Left lung (tissue), 10 donors: ENCODE results near the gene ZIC5. TPM values are rescaled to one million over a fixed set of nuclear protein-coding genes. Genes with fewer than 3 reads are reported as not detected.

ENCODE experiments used
- ATAC-seq: fragments of 200-7000 bp; cut with Tn5 transposase; one replicate; pipeline ENCODE4 v1.9.1; 2020; ENCODE audit warnings: moderate library complexity
- DNase-seq, 4 donors: peaks; one replicate each; pipeline ENCODE4 v3.0.0-alpha.2; 2013 to 2020
- H3K27ac ChIP-seq, 2 donors: fragments of 200-600 bp; sonication (generic) in 1 of 2; one replicate each; pipeline versions ENCODE4 v1.5.0 to v1.8.0; 2020 to 2021
- H3K27me3 ChIP-seq, 2 donors: fragments of 200-600 bp; sonication (generic) in 1 of 2; one replicate each; pipeline versions ENCODE4 v1.5.0 to v1.8.0; 2020 to 2021
- H3K36me3 ChIP-seq, 2 donors: fragments of 200-600 bp; sonication (generic) in 1 of 2; one replicate each; pipeline versions ENCODE4 v1.5.0 to v1.8.0; 2020 to 2021
- H3K4me1 ChIP-seq, 2 donors: fragments of 200-600 bp; one replicate each; pipeline ENCODE4 v1.8.0; 2021
- H3K4me3 ChIP-seq, 2 donors: fragments of 200-600 bp; sonication (generic) in 1 of 2; one replicate each; pipeline versions ENCODE4 v1.5.0 to v1.8.0; 2020 to 2021; ENCODE audit warnings: mild to moderate bottlenecking in 1 of 2
- H3K9me3 ChIP-seq, 2 donors: fragments of 200-600 bp; sonication (generic) in 1 of 2; one replicate each; pipeline versions ENCODE4 v1.5.0 to v1.8.0; 2020 to 2021
- CTCF ChIP-seq, 2 donors: fragments of 200-600 bp; sonication (generic) in 1 of 2; IDR thresholded peaks; one replicate each; pipeline versions ENCODE4 v1.5.0 to v1.8.0; 2021; ENCODE audit warnings: antibody characterized with exemption in 2 of 2
- intact Hi-C, 2 donors: fragments of 100-400 bp; cut with DNase I; formaldehyde crosslinking; loops; one replicate each; pipeline versions ENCODE4 v1.11.2 to v1.14.2; 2022
- polyA plus RNA-seq, 6 donors: library from polyadenylated mRNA; unstranded; fragments of 120-200 nt; gene quantifications; one replicate each; pipeline ENCODE4 v1.2.1, GENCODE V29; 2013; ENCODE audit not compliant: insufficient read length in 6 of 6
- total RNA-seq, 2 donors: library from RNA; stranded (reverse); fragmentation: NEBNext Ultra II Directional; extraction: Animal tissue kit (Norgen Biotek cat#: 25700); gene quantifications; one replicate each; pipeline ENCODE4 v1.2.1, GENCODE V29; 2021
- donor health status: DM: no; HTN: yes; CAD: no.
- donor health status: DM: no; HTN: no; CAD: no.

ZIC5 gene
- total and polyA plus RNA-seq, 8 donors: not detected

- Histone ChIP-seq H3K27me3 (peaks cover 0 to 56% of the 10 kb centered on the region in 2 donors), H3K36me3 (no peaks in the 10 kb centered on the region), H3K27ac (no peak overlapping the region), H3K9me3 (no peaks in the 10 kb centered on the region), H3K4me1 (no peaks in the 10 kb centered on the region), H3K4me3 (no peak overlapping the region)
- intact Hi-C loops: no loop called here
- peak; percentile 79 for ATAC-seq
- TF ChIP-seq CTCF (IDR thresholded peaks at IDR 0.05): no peak
- DNase-seq: no peak
These were observed 45.4 kb downstream of the ZIC5 start for GRCh38 chr13:99926014-99926731.

- H3K4me3 ChIP-seq: no peak overlapping the region
- ATAC-seq: no peak
- intact Hi-C loops: no loop called here
These were observed 47.5 kb downstream of the ZIC5 start for GRCh38 chr13:99923877-99924582.

GRCh38 chr13:99922631-99923404 is 48.7 kb downstream of the ZIC5 start:
- H3K27ac ChIP-seq: no peak overlapping the region
- no peak overlapping the region for H3K4me3 ChIP-seq
- DNase-seq: no peak
- no peaks in the 10 kb centered on the region for H3K9me3 ChIP-seq
- no peak for ATAC-seq
- H3K27me3 ChIP-seq: peaks cover 0 to 50% of the 10 kb centered on the region in 2 donors
- intact Hi-C loops: no loop called here
- H3K36me3 ChIP-seq: no peaks in the 10 kb centered on the region
- TF ChIP-seq CTCF (IDR thresholded peaks at IDR 0.05): no peak
- H3K4me1 ChIP-seq: no peaks in the 10 kb centered on the region

More at GRCh38 chr13:99923877-99924582, 47.5 kb downstream of the ZIC5 start:
- Histone ChIP-seq H3K4me1 (no peaks in the 10 kb centered on the region), H3K27me3 (peaks cover 0 to 56% of the 10 kb centered on the region in 2 donors), H3K9me3 (no peaks in the 10 kb centered on the region), H3K36me3 (no peaks in the 10 kb centered on the region), H3K27ac (no peak overlapping the region)
- no peak for TF ChIP-seq CTCF (IDR thresholded peaks at IDR 0.05)
- DNase-seq: no peak

GRCh38 chr13:99919132-99919531 is 52.4 kb downstream of the ZIC5 start:
- TF ChIP-seq CTCF (IDR thresholded peaks at IDR 0.05): no peak
- intact Hi-C loops: loop anchor here in 1 of 2 donors (10.0 kb wide), 2 partner anchors 316 to 596 kb away; no protein-coding TSS in a partner anchor
- DNase-seq (no peak), ATAC-seq (no peak)
- H3K27ac ChIP-seq: no peak overlapping the region
- peaks cover 0 to 41% of the 10 kb centered on the region in 2 donors for H3K27me3 ChIP-seq
- no peaks in the 10 kb centered on the region for H3K36me3 ChIP-seq
- H3K9me3 ChIP-seq: no peaks in the 10 kb centered on the region
- no peak overlapping the region for H3K4me3 ChIP-seq
- H3K4me1 ChIP-seq: no peaks in the 10 kb centered on the region
